ENCODE data around the gene MC4R.

DNA sequence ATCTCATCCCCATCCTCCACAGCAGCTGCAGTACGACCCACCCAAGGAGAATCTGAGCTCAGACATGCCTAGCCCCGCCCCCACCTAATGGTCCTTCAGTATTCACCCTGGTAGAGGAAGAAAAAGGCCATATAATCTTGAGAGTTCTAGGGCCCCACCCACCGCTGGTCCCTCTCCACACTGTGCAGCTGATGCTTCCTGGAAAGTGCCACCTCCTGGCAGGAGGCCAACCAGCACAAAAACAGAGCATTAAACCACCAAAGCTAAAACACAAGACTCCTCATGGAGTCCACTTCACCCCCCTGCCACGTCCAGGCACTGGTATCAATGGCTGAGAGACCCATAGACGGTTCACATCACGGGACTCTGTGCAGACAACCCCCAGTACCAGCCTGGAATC lies 40.7 kb downstream of the MC4R start:
- TF ChIP-seq, protein P1, sequence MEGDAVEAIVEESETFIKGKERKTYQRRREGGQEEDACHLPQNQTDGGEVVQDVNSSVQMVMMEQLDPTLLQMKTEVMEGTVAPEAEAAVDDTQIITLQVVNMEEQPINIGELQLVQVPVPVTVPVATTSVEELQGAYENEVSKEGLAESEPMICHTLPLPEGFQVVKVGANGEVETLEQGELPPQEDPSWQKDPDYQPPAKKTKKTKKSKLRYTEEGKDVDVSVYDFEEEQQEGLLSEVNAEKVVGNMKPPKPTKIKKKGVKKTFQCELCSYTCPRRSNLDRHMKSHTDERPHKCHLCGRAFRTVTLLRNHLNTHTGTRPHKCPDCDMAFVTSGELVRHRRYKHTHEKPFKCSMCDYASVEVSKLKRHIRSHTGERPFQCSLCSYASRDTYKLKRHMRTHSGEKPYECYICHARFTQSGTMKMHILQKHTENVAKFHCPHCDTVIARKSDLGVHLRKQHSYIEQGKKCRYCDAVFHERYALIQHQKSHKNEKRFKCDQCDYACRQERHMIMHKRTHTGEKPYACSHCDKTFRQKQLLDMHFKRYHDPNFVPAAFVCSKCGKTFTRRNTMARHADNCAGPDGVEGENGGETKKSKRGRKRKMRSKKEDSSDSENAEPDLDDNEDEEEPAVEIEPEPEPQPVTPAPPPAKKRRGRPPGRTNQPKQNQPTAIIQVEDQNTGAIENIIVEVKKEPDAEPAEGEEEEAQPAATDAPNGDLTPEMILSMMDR (IDR thresholded peaks at IDR 0.05; ENCODE audit: poor library complexity, severe bottlenecking) = no peak
- TF ChIP-seq EP300 (conservative IDR thresholded peaks at IDR 0.05; ENCODE audit: poor library complexity, severe bottlenecking) (no peak), RAD21 (conservative IDR thresholded peaks at IDR 0.05) (no peak), EZH2 (IDR thresholded peaks at IDR 0.05; ENCODE audit: borderline replicate concordance, insufficient read depth, low read length, poor library complexity, severe bottlenecking) (no peak), TAF1 (IDR thresholded peaks at IDR 0.05; ENCODE audit: low read depth) (no peak), POLR2AphosphoS5 (IDR thresholded peaks at IDR 0.05) (no peak), MXI1 (conservative IDR thresholded peaks at IDR 0.05; ENCODE audit: poor library complexity, severe bottlenecking) (no peak)
- TF ChIP-seq, protein P2, sequence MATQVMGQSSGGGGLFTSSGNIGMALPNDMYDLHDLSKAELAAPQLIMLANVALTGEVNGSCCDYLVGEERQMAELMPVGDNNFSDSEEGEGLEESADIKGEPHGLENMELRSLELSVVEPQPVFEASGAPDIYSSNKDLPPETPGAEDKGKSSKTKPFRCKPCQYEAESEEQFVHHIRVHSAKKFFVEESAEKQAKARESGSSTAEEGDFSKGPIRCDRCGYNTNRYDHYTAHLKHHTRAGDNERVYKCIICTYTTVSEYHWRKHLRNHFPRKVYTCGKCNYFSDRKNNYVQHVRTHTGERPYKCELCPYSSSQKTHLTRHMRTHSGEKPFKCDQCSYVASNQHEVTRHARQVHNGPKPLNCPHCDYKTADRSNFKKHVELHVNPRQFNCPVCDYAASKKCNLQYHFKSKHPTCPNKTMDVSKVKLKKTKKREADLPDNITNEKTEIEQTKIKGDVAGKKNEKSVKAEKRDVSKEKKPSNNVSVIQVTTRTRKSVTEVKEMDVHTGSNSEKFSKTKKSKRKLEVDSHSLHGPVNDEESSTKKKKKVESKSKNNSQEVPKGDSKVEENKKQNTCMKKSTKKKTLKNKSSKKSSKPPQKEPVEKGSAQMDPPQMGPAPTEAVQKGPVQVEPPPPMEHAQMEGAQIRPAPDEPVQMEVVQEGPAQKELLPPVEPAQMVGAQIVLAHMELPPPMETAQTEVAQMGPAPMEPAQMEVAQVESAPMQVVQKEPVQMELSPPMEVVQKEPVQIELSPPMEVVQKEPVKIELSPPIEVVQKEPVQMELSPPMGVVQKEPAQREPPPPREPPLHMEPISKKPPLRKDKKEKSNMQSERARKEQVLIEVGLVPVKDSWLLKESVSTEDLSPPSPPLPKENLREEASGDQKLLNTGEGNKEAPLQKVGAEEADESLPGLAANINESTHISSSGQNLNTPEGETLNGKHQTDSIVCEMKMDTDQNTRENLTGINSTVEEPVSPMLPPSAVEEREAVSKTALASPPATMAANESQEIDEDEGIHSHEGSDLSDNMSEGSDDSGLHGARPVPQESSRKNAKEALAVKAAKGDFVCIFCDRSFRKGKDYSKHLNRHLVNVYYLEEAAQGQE (IDR thresholded peaks at IDR 0.05; ENCODE audit: borderline replicate concordance) = no peak

All from neural cell (in vitro differentiated cells).